H1 (cell line): ENCODE results near the gene SH2D4B.

ENCODE experiments used
- CTCF ChIP-seq, 3 experiments: IDR thresholded peaks; 1 replicate in 2 of 3; 2 replicates in 1 of 3; pipeline versions ENCODE4 v1.5.1 to v1.6.1; 2011; ENCODE audit warnings: low read length in 3 of 3, mild to moderate bottlenecking in 3 of 3, inconsistent platforms in 2 of 3, low read depth in 1 of 3, moderate library complexity in 1 of 3; ENCODE audit not compliant: insufficient read depth in 1 of 3; ENCODE audit errors: control extremely low read depth in 1 of 3
- RAD21 ChIP-seq, 2 experiments: IDR thresholded peaks in 1 of 2; conservative IDR thresholded peaks in 1 of 2; 2 replicates each; pipeline ENCODE4 v1.6.1; 2011; ENCODE audit warnings: low read depth in 2 of 2, low read length in 2 of 2, improper control_type of control experiment in 1 of 2, inconsistent platforms in 1 of 2, mild to moderate bottlenecking in 1 of 2, moderate library complexity in 1 of 2

GRCh38 chr10:80512031-80512526 is 25.6 kb upstream of the SH2D4B start:
- no peak for TF ChIP-seq CTCF (IDR thresholded peaks at IDR 0.05; ENCODE audit: control extremely low read depth in 1 of 3, insufficient read depth in 1 of 3, low read depth in 1 of 3, low read length in 3 of 3)
- no peak for TF ChIP-seq RAD21 (IDR thresholded peaks at IDR 0.05 in 1 of 2, conservative IDR thresholded peaks at IDR 0.05 in 1 of 2; ENCODE audit: low read depth in 2 of 2, low read length in 2 of 2)
